Psoas muscle (tissue), 8 donors: ENCODE data around the gene IDI1. TPM values are rescaled to one million over a fixed set of nuclear protein-coding genes. Genes with fewer than 3 reads are reported as not detected.
A peak's percentile ranks its signal among the peaks of the same experiment; 100 is the strongest.

Experiments
- ATAC-seq, 4 donors: fragments of 200-7000 bp; cut with Tn5 transposase; one replicate each; pipeline ENCODE4 v1.9.1; 2020; ENCODE audit warnings: moderate library complexity in 3 of 4, mild to moderate bottlenecking in 2 of 4
- DNase-seq, 2 donors: peaks; one replicate each; pipeline ENCODE4 v3.0.0-alpha.2; 2020
- H3K27ac ChIP-seq: fragments of 200-600 bp; one replicate; pipeline ENCODE4 v1.8.0; 2022
- H3K27me3 ChIP-seq, 3 donors: fragments of 200-600 bp in 1 of 3; one replicate each; pipeline versions ENCODE4 v1.6.1 to v1.8.0; 2013 to 2022; ENCODE audit warnings: low read length in 2 of 3, mild to moderate bottlenecking in 2 of 3, moderate library complexity in 1 of 3; ENCODE audit not compliant: insufficient read depth in 3 of 3
- H3K36me3 ChIP-seq, 2 donors: fragments of 200-600 bp in 1 of 2; one replicate each; pipeline versions ENCODE4 v1.6.1 to v1.8.0; 2013 to 2022; ENCODE audit warnings: low read depth in 1 of 2, mild to moderate bottlenecking in 1 of 2, moderate library complexity in 1 of 2; ENCODE audit not compliant: insufficient read depth in 1 of 2
- H3K4me1 ChIP-seq: fragments of 200-600 bp; one replicate; pipeline ENCODE4 v1.8.0; 2022
- H3K4me3 ChIP-seq: fragments of 200-600 bp; one replicate; pipeline ENCODE4 v1.8.0; 2022; ENCODE audit warnings: mild to moderate bottlenecking
- H3K9me3 ChIP-seq: fragments of 200-600 bp; one replicate; pipeline ENCODE4 v1.8.0; 2022
- WGBS, 3 donors: extraction: QIAGEN DNeasy Blood & Tissue Kit; methylation state at CpG; one replicate each; pipeline versions ENCODE4 v1.1.6 to v1.1.7; 2013; 5-methylcytosine and 5-hydroxymethylcytosine counted together
- intact Hi-C, 2 donors: fragments of 100-400 bp; cut with DNase I; formaldehyde crosslinking; loops; one replicate each; pipeline versions ENCODE4 v1.11.0 to v1.14.2; 2022
- polyA plus RNA-seq, 3 donors: library from polyadenylated mRNA; stranded (reverse); fragments of 200-250 nt; gene quantifications; one replicate each; pipeline ENCODE4 v1.2.3, GENCODE V29; 2013
- total RNA-seq, 4 donors: library from RNA; stranded (reverse); fragmentation: NEBNext Ultra II Directional in 2 of 4; extraction: Animal tissue kit (Norgen Biotek cat#: 25700) in 2 of 4; gene quantifications; one replicate each; pipeline versions ENCODE4 v1.2.1 to v1.2.4, GENCODE V29; 2021 to 2023
- TF ChIP-seq, protein P1 (sequence below): fragments of 200-600 bp; IDR thresholded peaks from one replicate; pipeline ENCODE4 v1.8.0; 2022; ENCODE audit warnings: antibody characterized with exemption
- donor health status: healthy with polysubstance abuse.
- donor health status: DM: no; HTN: no; CAD: no; lungs with moderate emphysema.
- donor health status: Bipolar disorder and iron deficiency.
- donor health status: healthy.
- donor health status: DM: yes; HTN: yes; CAD: no.
- donor health status: DM: no; HTN: no; CAD: no.
- donor health status: DM: no; HTN: no; CAD: no.
- donor health status: DM: yes; HTN: yes; CAD: no.

The IDI1 gene
- total and polyA plus RNA-seq, 7 donors: 42.8 to 137 (median 57.4) TPM

DNA sequence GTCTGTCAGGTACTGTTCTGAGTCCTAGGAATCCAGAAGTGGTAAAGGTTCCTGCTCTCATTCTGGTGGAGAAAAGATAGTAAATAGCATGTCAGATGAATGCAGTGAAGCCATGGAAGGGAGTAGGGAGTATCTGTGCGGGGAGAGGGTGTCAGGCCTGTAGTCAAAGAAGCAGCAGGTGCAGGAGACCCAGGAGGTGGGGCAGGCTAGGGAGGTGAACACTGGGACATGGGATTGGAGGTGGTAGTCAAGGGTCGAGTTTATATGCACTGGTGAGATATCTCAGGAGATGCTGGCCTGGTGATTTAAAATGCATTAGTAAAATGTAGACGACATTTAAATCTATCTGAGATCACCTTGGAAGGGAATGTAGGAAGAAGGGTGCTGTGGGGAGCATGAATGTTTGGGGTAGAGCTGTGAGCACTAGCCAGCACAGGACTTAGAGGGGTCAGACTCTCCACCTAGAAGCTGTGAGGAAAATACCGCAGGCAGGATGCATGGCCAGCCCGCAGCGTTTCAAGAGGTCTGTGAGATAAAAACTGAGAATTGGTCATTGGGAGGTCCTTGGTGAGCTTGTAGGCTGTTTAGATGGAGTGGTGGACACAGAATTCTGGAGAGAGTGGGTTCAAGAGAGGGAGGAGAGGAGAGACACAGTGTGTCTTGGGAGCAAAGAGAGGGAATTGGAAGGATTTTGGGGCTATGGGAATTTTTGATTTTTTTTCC lies 53.9 kb downstream of the IDI1 start:
- 90 to 95% (median 94%) methylated on average over 6 of the region's 6 CpGs for WGBS, 3 donors
- no peak overlapping the region for H3K4me3 ChIP-seq
- H3K4me1 ChIP-seq: no peaks in the 10 kb centered on the region

DNA sequence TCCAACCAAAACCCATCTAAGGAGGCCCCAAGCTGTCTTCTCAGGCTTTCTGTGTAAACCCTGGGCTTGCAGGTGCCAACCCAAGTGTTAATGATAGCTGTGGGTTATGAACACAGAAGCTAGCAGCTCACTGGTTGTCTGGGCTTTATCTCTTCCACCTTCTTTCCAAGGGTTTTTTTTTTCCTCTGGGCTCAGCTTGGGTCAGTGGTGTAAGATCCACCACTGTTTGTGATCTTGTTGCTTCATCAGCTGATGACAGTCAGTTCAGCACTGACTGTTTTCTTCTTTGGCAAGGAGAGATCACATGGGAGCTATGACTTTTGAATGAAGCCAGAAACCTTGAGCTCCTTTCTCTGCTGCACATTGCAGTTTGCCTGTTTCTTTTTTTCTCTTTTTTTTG lies 56.0 kb downstream of the IDI1 start:
- Histone ChIP-seq H3K4me1 (peaks cover 10% of the 10 kb centered on the region), H3K27ac (no peak overlapping the region), H3K4me3 (no peak overlapping the region), H3K9me3 (no peaks in the 10 kb centered on the region), H3K36me3 (peaks cover 6 to 57% of the 10 kb centered on the region in 2 donors), H3K27me3 (no peaks in the 10 kb centered on the region)
- DNase-seq (no peak), ATAC-seq (peak in 1 of 4 donors; percentile 31)
- intact Hi-C loops: no loop called here
- TF ChIP-seq, protein P1, sequence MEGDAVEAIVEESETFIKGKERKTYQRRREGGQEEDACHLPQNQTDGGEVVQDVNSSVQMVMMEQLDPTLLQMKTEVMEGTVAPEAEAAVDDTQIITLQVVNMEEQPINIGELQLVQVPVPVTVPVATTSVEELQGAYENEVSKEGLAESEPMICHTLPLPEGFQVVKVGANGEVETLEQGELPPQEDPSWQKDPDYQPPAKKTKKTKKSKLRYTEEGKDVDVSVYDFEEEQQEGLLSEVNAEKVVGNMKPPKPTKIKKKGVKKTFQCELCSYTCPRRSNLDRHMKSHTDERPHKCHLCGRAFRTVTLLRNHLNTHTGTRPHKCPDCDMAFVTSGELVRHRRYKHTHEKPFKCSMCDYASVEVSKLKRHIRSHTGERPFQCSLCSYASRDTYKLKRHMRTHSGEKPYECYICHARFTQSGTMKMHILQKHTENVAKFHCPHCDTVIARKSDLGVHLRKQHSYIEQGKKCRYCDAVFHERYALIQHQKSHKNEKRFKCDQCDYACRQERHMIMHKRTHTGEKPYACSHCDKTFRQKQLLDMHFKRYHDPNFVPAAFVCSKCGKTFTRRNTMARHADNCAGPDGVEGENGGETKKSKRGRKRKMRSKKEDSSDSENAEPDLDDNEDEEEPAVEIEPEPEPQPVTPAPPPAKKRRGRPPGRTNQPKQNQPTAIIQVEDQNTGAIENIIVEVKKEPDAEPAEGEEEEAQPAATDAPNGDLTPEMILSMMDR: no peak

More for the DNA sequence above, 53.9 kb downstream of the IDI1 start:
- intact Hi-C loops: no loop called here
- no peak for DNase-seq
- TF ChIP-seq, protein P1: no peak
- Histone ChIP-seq H3K27ac (no peak overlapping the region), H3K36me3 (peaks cover 14 to 78% of the 10 kb centered on the region in 2 donors), H3K9me3 (no peaks in the 10 kb centered on the region), H3K27me3 (no peaks in the 10 kb centered on the region)
- no peak for ATAC-seq

DNA sequence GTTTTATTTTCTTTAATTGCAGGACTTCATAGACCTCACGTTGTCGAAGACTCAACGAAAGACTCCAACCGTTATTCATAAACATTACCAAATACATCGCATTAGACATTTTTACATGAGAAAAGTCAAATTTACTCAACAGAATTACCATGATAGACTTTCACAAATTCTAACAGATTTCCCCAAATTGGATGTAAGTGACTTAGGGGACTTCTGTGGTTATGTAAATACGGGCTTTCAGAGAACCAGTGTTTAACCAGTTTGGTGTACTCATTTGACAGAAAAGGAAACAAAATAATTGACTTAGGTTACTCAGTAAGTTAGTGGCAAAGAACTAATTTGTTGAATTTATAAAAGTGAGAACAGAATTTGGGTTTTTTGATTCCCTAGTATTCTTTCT lies 56.5 kb downstream of the IDI1 start:
- intact Hi-C loops: no loop called here
- H3K27me3 ChIP-seq: no peaks in the 10 kb centered on the region
- no peak overlapping the region for H3K4me3 ChIP-seq
- WGBS, 3 donors: 96 to 97% (median 97%) methylated on average over 6 of the region's 6 CpGs
- no peak overlapping the region for H3K27ac ChIP-seq
- TF ChIP-seq, protein P1: no peak
- ATAC-seq (no peak), DNase-seq (no peak)
- H3K4me1 ChIP-seq: peaks cover 11% of the 10 kb centered on the region
- peaks cover 6 to 52% of the 10 kb centered on the region in 2 donors for H3K36me3 ChIP-seq
- H3K9me3 ChIP-seq: no peaks in the 10 kb centered on the region

DNA sequence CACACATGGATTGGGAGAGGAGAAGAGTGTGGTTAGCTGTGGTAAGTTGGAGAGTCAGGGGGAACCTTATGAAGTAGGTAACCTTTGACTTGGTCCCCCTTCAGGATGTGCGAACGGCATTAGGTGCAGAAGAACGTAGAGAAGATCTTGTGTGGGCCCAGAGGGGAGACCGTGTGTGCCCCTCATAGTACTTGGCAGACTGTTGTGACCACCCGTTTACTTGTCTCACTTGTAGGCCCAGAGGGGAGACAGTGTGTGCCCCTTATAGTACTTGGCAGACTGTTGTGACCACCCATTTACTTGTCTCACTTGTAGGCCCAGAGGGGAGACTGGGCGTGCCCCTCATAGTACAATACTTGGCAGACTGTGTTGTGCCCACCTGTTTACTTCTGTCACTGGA lies 58.1 kb downstream of the IDI1 start:
- intact Hi-C loops: no loop called here

More for the DNA sequence above, 58.1 kb downstream of the IDI1 start:
- TF ChIP-seq, protein P1: no peak
- Histone ChIP-seq H3K9me3 (no peaks in the 10 kb centered on the region), H3K27me3 (no peaks in the 10 kb centered on the region), H3K36me3 (peaks cover 2 to 36% of the 10 kb centered on the region in 2 donors), H3K4me3 (no peak overlapping the region), H3K27ac (no peak overlapping the region), H3K4me1 (peaks cover 20% of the 10 kb centered on the region)
- DNase-seq (no peak), ATAC-seq (no peak)
- 76 to 80% (median 79%) methylated on average over 6 of the region's 6 CpGs for WGBS, 3 donors

Other genes with a start within 250 kb of the IDI1 start
- 10 to 100 TPM; 66.6 to 88.3 (median 79.6) TPM for gene LARP4B, start 117.4 kb downstream of the IDI1 start, total RNA-seq
- 10 to 100 TPM; 16.6 to 38.9 (median 21.7) TPM for gene LARP4B, start 117.4 kb downstream of the IDI1 start, polyA plus RNA-seq
- 10 to 100 TPM; 36.3 to 77.4 (median 68.5) TPM for gene GTPBP4, start 60.7 kb downstream of the IDI1 start, total RNA-seq
- gene GTPBP4, start 60.7 kb downstream of the IDI1 start, polyA plus RNA-seq: 100 to 1,000 TPM in 1 of 3 donors, 10 to 100 TPM in 2; 44.2 to 134 (median 70.2) TPM
- gene IDI2, start 23.3 kb downstream of the IDI1 start, total RNA-seq: 100 to 1,000 TPM; 107 to 182 (median 144) TPM
- gene IDI2, start 23.3 kb downstream of the IDI1 start, polyA plus RNA-seq: 100 to 1,000 TPM in 2 of 3 donors, 10 to 100 TPM in 1; 16.6 to 180 (median 133) TPM
- 10 to 100 TPM; 17.2 to 28.3 (median 21.4) TPM for gene WDR37, start 7.3 kb upstream of the IDI1 start, total RNA-seq
- 10 to 100 TPM in 1 of 3 donors, 1 to 10 TPM in 2; 6.8 to 14.1 (median 9.7) TPM for gene WDR37, start 7.3 kb upstream of the IDI1 start, polyA plus RNA-seq